Femur (tissue), 1 donor: Measurements from ENCODE around the gene CTBP2.

Source experiments
- DNase-seq: peaks from one replicate; pipeline ENCODE4 v3.0.0-alpha.2; 2017

CTBP2 gene

GRCh38 chr10:125121003-125121402 lies 39.4 kb downstream of the CTBP2 start:
- no peak for DNase-seq

GRCh38 chr10:125120053-125120710 lies 40.2 kb downstream of the CTBP2 start:
- DNase-seq, result no peak

GRCh38 chr10:125118701-125119100 lies 41.7 kb downstream of the CTBP2 start:
- no peak for DNase-seq

GRCh38 chr10:125118011-125118611 lies 42.3 kb downstream of the CTBP2 start:
- peak; percentile 68 for DNase-seq

DNA sequence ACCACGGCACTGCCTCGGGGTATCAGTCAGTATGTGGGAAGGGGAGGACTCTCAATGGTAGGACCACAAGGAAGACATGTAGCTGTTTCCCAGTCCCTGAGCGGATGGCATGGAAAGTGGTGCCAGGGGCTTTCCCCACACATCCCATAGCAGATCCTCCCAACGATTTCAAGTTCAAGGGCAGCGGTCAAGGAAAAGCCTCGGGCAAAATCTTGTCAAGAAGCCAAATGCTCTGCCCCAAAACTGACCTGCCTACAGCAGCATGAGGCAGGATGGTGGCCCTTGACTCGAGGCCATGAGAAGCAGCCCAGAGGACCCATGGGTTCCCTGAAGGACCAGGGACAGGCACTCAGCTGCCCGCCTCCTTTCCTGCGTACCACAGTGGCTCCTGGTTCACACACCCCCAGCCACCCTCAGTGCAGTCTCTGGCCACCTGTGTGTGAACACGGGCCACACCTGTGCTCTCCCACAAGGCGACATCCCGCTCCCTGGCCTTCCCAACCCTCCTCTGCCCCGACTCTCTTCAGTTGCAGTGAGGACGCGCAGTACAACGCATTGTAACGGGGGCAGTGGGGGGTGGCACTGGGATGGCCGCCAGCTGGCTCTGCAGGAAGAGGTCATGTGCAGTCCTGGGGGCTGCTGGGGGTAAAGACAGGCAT lies 43.6 kb downstream of the CTBP2 start:
- no peak for DNase-seq

DNA sequence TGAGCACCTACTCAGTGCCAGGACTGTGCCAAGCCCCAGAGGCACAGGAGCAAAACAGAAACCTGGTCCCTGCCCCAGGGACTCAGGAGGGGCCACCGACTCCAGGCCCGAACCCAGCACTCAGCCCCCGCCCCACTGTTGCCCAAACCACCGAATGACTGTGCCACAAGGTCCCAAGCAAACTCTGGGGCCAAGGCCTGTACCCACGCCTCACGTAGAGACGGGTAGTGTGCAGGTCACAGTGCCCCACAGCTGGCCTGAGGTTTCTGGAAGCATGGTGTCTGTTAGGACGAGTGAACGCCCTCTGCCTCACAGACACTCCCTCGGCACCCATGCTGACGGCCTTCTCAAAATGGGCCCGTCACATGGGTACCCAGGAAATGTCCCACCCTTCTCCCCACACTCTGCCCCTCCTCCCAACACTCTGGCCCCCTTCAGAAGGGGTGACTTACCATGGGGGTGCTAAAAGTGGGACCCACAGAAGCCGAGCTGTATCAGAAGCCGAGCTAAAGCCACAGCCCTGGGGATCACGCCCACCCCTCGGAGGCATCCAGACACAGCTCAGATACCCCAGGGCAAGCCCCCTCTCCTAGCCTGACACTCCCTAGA lies 44.2 kb downstream of the CTBP2 start:
- DNase-seq, result no peak

- DNase-seq, result no peak
These were observed 45.0 kb downstream of the CTBP2 start for GRCh38 chr10:125115409-125115808.

- DNase-seq, result no peak
These were observed 45.5 kb downstream of the CTBP2 start for GRCh38 chr10:125114761-125115391.

DNA sequence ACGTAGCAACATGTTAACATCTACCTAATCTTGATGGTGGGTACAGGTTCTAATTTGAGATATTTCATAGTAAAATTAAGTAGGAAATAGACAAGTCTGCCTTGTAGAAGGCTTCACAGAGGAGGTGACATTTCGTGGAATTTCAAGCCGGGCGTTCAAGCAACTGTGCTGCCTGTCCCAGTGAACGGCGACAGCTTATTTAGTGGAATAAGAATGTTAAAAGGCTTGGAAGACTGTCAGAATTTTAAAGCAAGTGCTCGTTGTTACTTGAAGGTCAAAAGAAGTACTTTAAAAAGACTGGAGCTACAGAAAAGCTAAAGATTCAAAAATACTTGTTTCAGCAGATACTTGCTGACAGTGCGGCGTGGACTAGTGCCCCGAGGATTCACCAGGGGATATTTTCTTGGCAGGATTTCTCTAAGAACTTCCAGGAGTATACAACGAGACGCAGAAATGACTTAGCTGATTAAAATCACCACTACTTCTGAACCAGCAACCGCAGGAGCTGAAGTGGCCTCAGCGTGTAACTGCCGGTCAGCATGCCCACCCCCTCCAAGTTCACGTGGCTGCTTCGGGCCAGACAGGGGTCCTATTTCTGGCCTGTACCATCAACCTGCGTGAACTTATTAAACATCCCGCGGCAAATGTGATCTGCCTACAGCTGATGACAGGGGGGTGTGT lies 46.5 kb downstream of the CTBP2 start:
- peak; percentile 84 for DNase-seq

DNA sequence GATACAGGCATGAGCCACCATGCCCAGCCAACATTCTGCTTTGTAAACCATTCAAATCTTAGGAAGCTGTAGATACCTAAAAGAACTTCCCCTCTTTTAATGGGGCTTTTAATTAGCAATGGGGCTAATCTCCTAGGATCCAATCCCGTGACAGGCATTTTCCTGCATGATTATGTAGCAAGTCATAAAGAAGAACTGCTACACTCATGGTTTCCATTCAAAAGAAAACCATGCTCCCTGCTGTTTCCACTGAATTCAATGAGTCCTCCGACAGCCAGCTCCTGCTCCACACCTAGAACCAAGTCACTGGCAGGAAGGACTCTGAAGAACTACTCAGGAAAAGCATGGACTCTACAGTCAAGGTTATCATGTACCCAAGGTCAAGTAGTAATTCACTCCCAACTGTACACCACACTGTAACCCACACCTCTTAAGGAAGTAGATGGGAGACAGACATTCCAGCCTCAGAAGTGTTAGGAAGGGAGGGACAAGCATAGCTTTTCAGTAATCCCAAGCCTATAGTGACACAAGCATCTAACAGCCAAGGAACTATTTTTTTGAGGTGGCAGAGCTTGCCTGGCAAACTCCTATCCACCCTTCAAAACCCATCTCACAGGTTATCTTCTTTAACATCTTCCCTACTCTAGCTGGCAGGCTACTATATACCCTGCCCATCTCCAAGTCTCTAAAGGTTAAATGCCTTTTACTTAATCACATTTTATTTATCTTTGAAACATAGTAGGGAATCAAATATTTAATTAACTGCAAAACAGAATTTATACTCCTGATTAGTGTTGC lies 47.5 kb downstream of the CTBP2 start:
- DNase-seq, result no peak

- no peak for DNase-seq
These were observed 49.1 kb downstream of the CTBP2 start for GRCh38 chr10:125111118-125111727.

DNA sequence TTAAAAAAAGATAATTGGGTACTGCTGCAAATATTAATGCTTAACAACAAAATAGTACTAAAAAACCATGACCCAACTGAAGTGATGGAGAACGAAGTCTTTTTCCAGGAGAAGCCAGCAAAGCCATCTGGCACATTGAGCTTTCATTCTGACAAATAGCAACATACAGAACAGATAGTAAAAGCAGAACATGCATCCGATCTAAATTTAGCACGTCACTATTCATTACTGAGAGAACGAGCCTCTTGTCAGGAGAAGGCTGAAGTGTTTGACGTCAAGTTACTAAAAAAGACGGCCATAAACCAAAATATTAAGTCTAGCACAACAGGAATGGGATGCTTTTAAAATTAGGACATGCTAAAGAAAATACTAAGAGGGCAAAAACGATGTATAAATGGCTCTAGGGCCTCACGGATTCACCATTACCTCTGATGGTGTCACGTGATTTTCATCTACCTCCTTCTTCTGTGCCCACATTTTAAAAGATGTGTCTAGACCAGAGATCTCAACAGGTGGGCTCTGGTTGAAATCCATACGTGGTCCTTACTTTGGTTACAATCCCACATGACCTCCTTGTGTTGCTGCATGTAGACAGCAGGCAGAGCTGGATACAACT lies 52.3 kb downstream of the CTBP2 start:
- no peak for DNase-seq

GRCh38 chr10:125107166-125107949 lies 53.0 kb downstream of the CTBP2 start:
- DNase-seq, result no peak

- no peak for DNase-seq
These were observed 53.8 kb downstream of the CTBP2 start for GRCh38 chr10:125106586-125106985.

DNA sequence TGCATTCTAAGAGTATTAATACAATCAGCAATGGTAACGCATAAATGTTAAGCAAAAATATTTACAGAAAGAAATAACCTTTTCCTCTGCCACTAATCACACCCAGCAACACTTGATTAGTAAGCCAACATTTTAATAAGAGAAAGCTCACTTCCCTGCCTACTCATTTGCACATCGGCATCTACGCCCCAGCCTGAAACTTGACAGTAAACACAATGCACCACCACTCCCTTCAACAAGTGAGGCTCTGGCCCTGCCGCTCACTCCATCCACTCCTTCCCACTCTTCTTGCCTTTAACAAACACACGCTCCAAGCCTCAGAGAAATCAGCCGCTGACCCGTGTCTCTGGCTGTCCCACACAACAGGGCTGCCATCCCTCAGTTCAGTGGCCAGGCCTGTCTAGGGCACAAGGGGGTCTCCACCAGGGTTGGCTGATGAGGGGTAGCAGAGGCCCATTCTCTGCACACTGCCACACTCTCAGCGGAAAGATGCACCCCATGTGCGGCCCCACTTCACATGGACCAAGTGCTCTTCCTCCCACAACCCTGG lies 54.6 kb downstream of the CTBP2 start:
- no peak for DNase-seq

DNA sequence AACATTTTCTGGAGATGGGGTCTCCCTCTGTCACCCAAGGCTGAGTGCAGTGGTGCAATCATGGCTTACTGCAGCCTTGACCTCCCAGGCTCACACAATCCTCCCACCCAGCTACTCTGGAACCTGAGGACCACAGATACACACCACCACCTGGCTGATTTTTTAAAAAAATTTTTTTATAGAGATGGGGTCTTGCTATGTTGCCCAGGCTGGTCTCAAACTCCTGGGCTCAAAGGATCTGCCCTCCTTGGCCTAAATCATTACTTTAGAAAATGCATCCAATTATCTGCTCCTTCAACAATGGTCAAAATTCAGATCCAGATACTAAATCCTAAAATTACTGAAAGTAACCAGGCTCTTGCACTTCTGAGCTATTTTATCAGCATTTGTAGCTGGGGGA lies 55.2 kb downstream of the CTBP2 start:
- DNase-seq, result no peak

DNA sequence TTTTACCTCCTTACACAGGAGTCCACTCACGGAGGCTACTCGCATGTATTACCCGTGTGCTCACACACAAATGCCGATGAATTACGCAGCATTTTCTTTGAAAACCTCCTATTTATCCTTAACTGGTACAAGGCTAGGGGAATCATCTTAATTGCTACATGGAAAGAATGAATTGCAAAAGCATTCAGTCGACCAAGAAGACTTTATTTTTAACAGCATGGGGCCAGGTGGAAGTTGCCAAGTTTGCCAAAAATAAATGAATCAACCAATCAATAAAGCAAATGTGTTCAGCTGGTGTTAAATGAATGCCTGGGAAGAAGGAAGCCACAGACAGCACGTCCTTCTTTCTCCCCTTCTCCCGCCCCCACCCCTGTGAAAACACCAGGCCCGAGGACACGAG lies 55.8 kb downstream of the CTBP2 start:
- no peak for DNase-seq

- no peak for DNase-seq
These were observed 56.4 kb downstream of the CTBP2 start for GRCh38 chr10:125103924-125104323.

GRCh38 chr10:125103466-125103865 lies 56.9 kb downstream of the CTBP2 start:
- DNase-seq, result no peak

DNA sequence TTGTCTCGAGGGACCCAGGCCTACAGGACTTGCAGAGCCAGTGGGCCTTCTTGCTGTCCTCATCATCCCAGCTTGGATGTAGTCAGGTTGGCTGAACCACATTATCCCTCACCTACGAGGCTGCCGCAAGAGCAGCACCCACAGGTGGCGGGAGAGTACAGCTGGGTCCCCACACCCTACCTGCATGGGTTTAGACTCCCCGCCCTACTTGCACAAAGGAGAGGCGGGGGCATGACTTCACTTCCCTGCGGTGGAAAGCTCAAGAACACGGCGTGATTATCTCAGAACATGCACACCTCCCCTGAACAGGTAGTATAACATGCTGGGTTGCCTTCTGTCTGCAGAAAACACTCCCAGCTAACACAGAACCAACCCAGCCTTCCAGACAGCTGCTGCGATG lies 57.5 kb downstream of the CTBP2 start:
- no peak for DNase-seq
